GM18499 (cell line): ENCODE results near the gene GYS1.
A peak's percentile ranks its signal among the peaks of the same experiment; 100 is the strongest.
"Not testable (repeated sequence)": the region's sequence is repeated elsewhere in the genome, so short reads cannot be mapped to it uniquely, and the experiment has no call there.

ENCODE experiments used
- ATAC-seq: cut with Tn5 transposase; IDR thresholded peaks from one replicate; pipeline ENCODE4 v1.9.1; 2021; ENCODE audit warnings: moderate number of reproducible peaks; ENCODE audit not compliant: insufficient read depth, unreplicated experiment

Gene GYS1

DNA sequence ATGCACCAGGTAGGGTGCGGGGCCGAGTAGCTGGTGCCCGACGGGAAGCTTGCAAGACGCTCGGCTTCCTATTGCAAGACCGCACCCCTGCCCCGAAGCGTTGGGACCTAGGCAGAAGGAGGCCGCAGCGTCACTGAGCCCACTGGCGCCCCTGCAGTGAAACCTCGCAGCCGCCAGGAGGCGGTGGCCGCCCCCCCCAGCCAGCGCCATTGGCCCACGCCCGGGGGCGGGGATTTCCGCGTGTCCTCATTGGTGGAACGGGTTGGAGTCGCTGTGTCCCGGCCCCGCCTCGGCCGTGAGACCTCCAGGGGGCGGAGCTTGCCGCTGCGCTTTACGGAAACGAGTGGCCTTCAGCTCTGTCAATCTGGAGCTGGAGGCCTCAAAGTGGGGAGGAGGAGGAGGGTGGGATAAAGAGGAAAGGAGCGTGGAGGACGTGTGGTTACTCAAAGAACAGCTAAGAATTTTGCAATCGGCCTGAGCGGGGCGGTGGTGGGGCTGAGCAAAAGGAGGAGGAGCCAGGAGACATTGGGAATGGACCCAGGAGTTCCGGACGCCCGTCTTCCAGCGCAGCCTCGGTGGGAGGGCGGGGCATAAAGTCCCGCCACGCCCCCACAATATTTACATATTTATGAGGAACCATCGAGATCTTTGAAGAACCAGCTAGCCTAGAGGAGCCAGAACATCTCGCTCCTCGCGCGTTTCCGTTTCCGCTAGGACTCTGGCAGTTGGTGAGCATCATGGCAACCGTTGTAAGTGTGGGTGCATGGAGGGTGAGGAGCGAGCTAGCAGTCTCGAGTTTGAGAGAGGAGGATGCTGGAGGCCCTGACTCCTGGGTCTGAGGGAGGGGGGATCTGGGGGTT, at the start of gene GYS1, which contains the start of gene RUVBL2:
GYS1 (minus strand) TSS at position 135 of the 860 bp plus-strand sequence. CDS start 197 bp downstream, outside the sequence.
RUVBL2 (plus strand) TSS at position 713 of the 860 bp plus-strand sequence; CDS start at position 738, 25 bp downstream.
- ATAC-seq, result peak; percentile 76

DNA sequence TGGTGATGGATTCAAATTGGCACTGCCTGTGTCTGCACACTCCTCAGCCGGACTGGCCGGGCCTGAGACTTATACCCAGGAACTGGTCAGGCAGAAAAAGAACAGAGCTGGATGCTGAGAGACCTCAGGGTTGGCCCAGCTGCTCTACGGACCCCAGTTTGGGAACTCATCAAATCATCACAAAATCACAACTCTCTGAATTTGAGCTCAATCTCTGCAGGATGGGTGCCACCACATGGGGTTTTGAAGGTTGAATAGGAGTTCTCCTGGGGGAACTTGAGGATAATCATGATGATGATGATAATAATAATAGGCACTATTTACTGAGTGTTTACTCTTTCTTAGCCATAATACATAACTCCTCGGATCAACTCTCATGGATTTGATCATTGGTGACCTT, 49.6 kb upstream of the GYS1 start:
- not testable (repeated sequence) for ATAC-seq

DNA sequence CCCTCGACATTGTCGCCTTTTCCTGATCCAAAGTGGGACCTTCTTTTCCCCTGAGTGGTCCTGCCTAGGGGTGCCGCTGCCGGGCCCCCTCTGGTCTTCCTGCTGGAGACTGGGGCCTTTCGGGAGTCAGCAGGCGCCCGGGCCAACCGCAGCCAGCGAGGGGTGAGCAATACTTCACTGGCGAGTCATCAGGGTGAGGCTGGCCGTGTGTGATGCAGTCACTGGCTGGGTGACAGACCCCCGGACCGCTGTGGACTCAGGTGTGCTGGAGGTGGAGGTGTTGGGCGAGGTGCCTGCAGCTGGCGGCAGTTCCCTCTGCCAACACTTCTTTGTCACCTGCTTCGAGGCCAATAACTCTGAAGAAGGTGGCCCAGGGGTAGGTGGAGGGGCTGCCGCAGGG, 49.1 kb upstream of the GYS1 start:
- ATAC-seq, result no peak

DNA sequence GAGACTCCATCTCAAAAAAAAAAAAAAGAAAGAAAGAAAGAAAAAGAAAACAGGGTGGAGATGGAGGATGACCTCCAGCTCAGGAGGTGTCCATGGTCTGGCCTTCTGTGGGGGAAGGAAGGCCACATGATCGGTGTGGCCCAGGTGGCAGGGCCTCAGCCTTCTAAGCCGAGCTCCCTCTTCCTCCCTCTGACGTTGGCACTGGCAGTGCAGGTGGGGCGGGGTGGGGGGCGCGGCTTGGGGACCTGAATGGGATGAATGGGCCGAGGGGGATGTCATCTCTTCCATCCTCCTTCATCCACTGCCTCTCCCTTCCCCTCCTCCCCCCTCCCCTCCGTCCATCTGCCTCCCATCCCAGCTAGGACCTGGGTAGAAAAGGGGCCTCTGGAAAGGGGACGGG, 46.6 kb upstream of the GYS1 start:
- not testable (repeated sequence) for ATAC-seq

DNA sequence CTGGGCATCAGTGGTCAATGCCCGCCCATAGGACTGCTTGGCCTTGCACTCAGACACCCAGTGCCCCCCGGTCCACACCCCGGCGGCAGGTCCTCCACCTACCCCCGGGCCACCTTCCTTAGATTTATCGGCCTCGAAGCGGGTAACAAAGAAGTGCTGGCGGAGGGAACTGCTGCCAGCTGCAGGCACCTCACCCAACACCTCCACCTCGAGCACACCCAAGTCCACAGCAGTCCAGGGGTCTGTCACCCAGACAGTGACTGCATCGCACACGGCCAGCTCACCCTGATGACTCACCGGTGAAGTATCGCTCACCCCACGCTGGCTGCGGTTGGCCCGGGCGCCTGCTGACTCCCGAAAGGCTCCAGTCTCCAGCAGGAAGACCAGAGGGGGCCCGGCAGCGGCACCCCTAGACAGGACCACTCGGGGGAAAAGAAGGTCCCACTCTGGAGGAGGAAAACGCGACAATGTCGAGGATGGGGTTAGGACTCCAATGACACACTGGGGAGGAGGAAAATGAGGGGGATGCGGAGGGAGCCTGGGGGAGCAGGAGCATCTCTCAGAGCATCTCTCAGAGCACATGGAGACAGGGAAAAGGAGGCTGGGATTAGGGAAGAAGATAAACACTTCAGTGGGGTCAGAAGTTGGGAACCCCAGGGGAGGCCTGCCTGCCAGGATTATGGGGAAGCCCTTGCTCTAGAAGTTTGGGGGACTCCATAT, 45.6 kb upstream of the GYS1 start:
- not testable (repeated sequence) for ATAC-seq

DNA sequence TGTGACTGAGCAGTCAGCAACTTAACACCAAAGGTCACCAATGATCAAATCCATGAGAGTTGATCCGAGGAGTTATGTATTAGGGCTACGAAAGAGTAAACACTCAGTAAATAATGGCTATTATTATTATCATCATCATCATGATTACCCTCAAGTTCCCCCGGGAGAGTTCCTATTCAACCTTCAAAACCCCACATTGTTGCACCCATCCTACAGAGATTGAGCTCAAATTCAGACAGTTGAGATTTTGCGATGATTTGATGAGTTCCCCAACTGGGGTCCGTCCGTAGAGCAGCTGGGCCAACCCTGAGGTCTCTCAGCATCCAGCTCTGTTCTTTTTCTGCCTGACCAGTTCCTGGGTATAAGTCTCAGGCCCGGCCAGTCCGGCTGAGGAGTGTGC, 45.0 kb upstream of the GYS1 start:
- not testable (repeated sequence) for ATAC-seq

DNA sequence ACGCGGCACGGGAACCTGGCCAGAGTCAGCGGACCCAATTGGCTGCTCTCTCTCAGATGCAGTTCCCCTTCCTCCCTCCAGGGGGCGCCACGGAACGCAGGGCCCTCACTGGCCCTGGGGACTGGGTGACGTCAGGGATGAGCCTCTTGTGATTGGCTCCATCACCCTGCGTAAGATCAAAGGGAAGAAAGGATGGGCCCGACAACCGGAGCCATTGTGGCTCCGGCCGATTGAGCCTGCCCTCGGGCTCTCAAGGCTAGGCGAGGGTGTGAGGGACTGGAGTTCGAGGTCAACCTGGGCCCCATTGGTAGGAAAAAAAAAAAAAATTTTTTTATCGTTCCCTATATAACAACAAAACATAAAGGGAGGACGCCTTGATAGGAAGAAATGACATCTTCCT, 43.7 kb upstream of the GYS1 start, which contains the start of gene CGB1:
CGB1 (minus strand) TSS at position 81 of the 400 bp plus-strand sequence. CDS start 184 bp downstream, outside the sequence.
- not testable (repeated sequence) for ATAC-seq

DNA sequence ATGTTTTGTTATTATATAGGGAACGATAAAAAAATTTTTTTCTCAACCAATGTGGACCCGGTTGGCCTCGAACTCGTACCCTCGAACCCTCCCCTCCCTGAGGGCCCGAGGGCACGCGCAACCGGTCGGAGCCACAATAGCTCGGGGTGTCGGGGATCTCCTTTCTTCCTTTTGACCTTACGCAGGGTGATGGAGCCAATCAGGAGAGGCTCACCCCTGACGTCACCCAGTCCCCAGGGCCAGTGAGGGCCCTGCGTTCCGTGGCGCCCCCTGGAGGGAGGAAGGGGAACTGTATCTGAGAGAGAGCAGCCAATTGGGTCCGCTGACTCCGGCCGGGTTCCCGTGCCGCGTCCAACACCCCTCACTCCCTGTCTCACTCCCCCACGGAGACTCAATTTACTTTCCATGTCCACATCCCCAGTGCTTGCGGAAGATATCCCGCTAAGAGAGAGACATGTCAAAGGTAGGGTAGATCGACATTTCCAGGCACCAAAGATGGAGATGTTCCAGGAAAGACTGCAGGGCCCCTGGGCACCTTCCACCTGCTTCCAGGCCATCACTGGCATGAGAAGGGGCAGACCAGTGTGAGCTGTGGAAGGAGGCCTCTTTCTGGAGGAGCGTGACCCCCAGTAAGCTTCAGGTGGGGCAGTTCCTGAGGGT, 38.7 kb upstream of the GYS1 start, which contains the start of gene CGB2:
CGB2 (plus strand) TSS at position 249 of the 660 bp plus-strand sequence; CDS start at position 455, 206 bp downstream.
- ATAC-seq, result not testable (repeated sequence)

DNA sequence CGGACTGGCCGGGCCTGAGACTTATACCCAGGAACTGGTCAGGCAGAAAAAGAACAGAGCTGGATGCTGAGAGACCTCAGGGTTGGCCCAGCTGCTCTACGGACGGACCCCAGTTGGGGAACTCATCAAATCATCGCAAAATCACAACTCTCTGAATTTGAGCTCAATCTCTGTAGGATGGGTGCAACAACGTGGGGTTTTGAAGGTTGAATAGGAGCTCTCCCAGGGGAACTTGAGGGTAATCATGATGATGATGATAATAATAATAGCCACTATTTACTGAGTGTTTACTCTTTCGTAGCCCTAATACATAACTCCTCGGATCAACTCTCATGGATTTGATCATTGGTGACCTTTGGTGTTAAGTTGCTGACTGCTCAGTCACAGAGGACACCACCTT, 37.2 kb upstream of the GYS1 start:
- not testable (repeated sequence) for ATAC-seq

DNA sequence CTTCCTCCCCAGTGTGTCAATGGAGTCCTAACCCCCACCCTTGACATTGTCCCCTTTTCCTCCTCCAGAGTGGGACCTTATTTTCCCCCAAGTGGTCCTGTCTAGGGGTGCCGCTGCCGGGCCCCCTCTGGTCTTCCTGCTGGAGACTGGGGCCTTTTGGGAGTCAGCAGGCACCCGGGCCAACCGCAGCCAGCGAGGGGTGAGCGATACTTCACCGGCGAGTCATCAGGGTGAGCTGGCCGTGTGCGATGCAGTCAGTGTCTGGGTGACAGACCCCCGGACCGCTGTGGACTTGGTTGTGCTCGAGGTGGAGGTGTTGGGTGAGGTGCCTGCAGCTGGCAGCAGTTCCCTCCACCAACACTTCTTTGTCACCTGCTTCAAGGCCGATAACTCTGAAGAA, 36.6 kb upstream of the GYS1 start:
- not testable (repeated sequence) for ATAC-seq

DNA sequence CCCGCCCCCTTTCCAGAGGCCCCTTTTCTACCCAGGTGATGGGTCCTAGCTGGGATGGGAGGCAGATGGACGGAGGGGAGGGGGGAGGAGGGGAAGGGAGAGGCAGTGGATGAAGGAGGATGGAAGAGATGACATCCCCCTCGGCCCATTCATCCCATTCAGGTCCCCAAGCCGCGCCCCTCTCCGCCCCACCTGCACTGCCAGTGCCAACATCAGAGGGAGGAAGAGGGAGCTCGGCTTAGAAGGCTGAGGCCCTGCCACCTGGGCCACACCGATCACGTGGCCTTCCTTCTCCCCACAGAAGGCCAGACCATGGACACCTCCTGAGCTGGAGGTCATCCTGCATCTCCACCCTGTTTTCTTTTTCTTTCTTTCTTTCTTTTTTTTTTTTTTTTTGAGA, 35.6 kb upstream of the GYS1 start:
- not testable (repeated sequence) for ATAC-seq

DNA sequence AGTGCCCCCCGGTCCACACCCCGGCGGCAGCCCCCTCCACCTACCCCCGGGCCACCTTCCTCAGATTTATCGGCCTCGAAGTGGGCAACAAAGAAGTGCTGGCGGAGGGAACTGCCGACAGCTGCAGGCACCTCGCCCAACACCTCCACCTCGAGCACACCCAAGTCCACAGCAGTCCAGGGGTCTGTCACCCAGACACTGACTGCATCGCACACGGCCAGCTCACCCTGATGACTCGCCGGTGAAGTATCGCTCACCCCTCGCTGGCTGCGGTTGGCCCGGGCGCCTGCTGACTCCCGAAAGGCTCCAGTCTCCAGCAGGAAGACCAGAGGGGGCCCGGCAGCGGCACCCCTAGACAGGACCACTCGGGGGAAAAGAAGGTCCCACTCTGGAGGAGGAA, 32.5 kb upstream of the GYS1 start:
- ATAC-seq, result not testable (repeated sequence)

DNA sequence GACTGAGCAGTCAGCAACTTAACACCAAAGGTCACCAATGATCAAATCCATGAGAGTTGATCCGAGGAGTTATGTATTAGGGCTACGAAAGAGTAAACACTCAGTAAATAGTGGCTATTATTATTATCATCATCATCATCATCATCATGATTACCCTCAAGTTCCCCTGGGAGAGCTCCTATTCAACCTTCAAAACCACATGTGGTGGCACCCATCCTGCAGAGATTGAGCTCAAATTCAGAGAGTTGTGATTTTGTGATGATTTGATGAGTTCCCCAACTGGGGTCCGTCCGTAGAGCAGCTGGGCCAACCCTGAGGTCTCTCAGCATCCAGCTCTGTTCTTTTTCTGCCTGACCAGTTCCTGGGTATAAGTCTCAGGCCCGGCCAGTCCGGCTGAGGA, 32.0 kb upstream of the GYS1 start:
- not testable (repeated sequence) for ATAC-seq

DNA sequence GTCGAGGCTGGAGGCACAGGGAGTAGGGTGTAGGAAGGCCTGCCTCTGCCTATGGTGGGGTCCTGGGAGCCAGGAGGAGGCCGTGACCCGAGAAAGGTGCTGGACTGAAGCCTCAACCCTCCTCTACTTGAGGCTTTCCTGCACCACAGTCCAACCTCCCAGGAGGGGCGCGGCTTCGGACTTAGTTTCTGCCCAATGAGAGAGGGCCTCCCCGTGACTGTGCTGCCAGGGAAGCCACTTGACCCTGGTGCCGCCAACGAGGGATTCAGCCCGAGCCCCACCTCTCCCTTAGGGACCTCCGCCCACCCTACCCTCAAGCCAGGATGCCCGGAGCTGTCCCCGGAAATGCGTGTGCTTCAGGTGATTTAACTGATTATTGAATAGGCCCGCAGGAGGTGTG, 31.1 kb upstream of the GYS1 start, which contains the start of gene CGB3:
CGB3 (minus strand) TSS at position 101 of the 400 bp plus-strand sequence. CDS start 362 bp downstream, outside the sequence.
- not testable (repeated sequence) for ATAC-seq

DNA sequence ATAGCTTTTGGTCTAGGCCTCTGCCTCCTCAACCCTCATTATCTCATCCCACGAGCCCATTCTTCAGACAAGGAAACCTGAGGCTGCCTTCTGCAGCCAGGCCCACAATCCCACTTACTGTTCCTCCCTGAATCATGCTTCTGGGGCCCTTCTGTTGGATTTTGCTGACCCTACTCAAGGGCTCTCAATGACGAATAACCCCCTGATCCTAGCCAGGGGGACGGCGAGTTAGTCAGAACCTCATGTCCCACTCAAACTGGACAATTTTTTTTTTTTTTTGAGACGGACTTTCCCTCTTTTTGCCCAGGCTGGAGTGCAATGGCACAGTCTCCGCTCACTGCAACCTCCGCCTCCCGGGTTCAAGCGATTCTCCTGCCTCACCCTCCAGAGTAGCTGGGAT, 29.0 kb upstream of the GYS1 start:
- ATAC-seq, result no peak

DNA sequence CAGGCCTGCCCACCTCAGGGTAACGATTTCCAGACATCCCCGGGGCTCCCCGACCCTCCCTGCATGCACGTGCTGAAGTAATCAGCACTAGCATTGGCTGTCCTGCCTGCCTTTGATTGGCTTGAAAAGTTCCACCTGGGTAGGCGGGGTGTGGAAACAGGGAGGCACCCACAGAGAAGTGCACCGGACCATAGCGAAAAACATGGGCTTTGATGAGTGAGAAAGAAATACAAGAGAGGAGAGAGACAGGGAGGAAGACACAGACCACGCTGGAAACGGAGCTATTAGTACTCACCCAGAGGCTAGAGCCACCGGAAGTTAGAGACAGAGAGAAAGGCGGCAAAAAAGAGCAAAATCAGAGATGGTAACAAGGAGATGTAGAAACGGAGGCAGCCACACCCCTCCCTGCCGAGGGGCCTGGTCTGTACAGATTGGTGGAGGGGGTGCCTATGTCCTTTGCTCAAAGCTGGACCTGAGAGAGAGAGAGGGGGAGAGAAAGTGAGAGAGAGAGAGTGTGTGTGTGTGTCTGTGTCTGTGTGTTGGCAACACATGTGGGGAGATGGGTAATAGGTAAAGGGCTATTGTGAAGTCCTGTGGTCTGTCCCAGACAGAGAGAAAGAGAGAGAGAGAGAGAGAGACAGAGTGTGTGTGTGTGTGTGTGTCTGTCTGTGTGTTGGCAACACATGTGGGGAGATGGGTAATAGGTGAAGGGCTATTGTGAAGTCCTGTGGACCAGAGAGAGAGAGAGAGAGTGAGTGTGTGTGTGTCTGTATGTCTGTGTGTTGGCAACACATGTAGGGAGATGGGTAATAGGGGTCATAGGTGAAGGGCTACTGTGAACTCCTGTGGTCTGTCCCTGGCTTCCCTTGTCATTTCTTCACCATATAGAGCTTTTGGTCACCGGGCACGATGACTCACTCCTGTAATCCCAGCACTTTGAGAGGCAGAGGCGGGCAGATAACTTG, 28.1 kb upstream of the GYS1 start:
- no peak for ATAC-seq

DNA sequence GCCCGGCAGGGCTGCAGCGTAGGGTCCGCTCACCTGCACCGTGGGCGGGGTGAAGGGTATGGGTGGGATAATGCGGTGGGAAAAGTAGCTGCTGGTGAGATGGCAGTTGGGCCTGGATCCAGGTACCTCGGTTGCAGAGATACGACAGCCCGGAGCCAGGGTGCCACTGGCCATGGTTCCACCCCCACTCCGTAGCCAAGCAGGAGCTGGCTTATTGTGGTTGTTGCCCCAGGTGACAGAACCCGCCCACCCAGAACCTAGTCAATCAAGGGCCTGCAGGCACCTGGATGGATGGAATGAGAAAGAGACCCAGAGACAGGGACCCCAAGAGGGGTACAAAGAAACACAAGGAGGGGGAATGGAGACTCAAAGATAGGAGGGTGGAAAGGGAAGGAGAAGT, 27.2 kb upstream of the GYS1 start:
- no peak for ATAC-seq

DNA sequence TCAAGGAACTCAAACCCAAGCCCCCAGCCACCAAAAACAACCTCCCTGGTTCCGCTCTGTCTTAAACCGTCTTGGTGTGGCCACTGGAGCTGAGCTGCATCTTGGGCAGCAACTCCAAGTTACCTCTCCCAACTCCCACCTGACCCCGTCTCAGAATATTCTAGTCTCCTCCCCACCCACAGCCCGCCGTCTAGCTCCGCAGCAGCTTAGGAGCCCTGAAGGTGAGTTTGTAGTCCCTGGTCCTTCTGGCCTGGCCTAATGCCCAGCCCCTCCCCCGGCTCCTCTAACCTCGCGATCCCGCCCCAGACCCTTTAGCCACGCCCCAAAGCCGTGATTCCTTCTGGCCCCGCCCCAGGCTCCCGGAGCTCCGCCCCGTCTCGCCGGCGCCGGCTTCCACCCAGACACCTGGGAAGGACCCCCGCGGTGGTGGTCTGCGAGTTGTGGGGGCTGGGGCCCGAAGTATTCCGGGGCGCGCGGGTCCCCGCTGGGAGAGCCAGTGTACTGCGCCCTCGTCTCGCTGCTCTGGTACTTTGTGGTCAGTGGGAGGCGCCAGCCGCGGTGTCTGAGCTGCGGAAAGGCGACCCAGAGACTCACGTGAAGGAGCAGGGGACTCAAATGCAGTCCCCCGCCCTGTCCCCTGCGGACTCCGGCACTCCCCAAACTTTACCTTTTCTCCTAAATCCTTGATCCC, 26.3 kb upstream of the GYS1 start:
- ATAC-seq, result no peak
